Peyer's patch (tissue), 4 donors: ENCODE measurements around the gene GOLGA6D.

Experiments used
- CTCF ChIP-seq, 6 experiments: fragments of 450-650 bp in 4 of 6; fragments of 200-600 bp in 2 of 6; sonication (generic) in 1 of 6; IDR thresholded peaks; one replicate each; pipeline ENCODE4 v1.5.1; 2017 to 2019; ENCODE audit warnings: antibody characterized with exemption in 6 of 6, mild to moderate bottlenecking in 3 of 6, moderate library complexity in 1 of 6
- POLR2A ChIP-seq, 2 donors: fragments of 450-650 bp; IDR thresholded peaks; one replicate each; pipeline ENCODE4 v1.5.1; 2017; ENCODE audit warnings: antibody characterized with exemption in 2 of 2, mild to moderate bottlenecking in 2 of 2, moderate library complexity in 2 of 2

- TF ChIP-seq POLR2A (IDR thresholded peaks at IDR 0.05) (no peak), CTCF (IDR thresholded peaks at IDR 0.05) (no peak)
Observed at GRCh38 chr15:75339531-75340240, 57.1 kb downstream of the GOLGA6D start.
